Measurements from ENCODE around the gene CLDN10. TPM values are rescaled to one million over a fixed set of nuclear protein-coding genes. Genes with fewer than 3 reads are reported as not detected.

Gene CLDN10
- total RNA-seq, 1 donor from 2014 or later = 3.0 TPM

DNA sequence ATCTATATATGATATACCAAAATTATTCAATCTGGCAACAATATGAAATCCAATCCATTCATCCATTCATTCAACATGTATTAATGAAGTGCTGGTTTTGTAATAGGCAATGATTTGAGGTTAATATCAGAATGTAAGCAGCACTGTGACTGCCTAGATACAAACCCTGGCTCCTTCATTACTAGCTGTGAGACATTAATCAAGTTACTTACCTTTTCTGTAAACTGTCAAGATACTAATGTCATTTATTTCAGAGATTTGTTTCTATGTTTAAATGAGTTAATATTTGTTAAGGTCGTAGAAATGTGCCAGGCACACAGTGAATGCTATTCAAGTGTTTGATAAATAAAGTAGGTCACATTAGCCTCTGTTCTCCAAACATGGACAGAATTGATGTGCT lies 40.9 kb downstream of the CLDN10 start:
- no peak overlapping the region for H3K27ac Mint-ChIP-seq
- DNase-seq (ENCODE audit: low spot score, unreplicated experiment) = no peak
- no peaks in the 10 kb centered on the region for H3K9me3 Mint-ChIP-seq (ENCODE audit: low read depth)
- H3K36me3 Mint-ChIP-seq (ENCODE audit: insufficient read depth) = peaks cover 26% of the 10 kb centered on the region
- H3K4me3 Mint-ChIP-seq (ENCODE audit: low read depth) = no peak overlapping the region
- TF ChIP-seq, protein P1, sequence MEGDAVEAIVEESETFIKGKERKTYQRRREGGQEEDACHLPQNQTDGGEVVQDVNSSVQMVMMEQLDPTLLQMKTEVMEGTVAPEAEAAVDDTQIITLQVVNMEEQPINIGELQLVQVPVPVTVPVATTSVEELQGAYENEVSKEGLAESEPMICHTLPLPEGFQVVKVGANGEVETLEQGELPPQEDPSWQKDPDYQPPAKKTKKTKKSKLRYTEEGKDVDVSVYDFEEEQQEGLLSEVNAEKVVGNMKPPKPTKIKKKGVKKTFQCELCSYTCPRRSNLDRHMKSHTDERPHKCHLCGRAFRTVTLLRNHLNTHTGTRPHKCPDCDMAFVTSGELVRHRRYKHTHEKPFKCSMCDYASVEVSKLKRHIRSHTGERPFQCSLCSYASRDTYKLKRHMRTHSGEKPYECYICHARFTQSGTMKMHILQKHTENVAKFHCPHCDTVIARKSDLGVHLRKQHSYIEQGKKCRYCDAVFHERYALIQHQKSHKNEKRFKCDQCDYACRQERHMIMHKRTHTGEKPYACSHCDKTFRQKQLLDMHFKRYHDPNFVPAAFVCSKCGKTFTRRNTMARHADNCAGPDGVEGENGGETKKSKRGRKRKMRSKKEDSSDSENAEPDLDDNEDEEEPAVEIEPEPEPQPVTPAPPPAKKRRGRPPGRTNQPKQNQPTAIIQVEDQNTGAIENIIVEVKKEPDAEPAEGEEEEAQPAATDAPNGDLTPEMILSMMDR (IDR thresholded peaks at IDR 0.05; ENCODE audit: unreplicated experiment) = no peak
- peaks cover 39% of the 10 kb centered on the region for H3K4me1 Mint-ChIP-seq (ENCODE audit: low read depth)
- H3K27me3 Mint-ChIP-seq = no peaks in the 10 kb centered on the region

DNA sequence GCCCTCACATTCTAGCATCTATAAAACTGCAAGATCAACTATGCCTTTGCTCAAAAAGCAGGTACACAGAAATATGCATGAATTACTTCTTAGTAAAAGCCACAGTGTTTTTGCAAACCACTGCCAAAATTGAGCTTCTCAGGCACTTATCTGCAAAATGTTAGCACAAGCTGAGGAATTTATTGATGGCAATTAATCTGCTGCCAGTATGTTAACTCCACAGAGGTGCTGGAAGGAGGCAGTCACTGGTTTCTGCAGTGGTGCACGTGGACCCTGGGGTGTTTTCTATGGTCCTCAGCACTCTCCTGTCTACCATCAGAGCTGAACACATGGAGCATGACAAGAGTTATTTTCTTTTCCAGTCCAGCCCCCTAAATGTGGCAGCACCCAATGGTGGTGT lies 44.2 kb downstream of the CLDN10 start:
- no peaks in the 10 kb centered on the region for H3K27me3 Mint-ChIP-seq
- peaks cover 9% of the 10 kb centered on the region for H3K36me3 Mint-ChIP-seq (ENCODE audit: insufficient read depth)
- H3K9me3 Mint-ChIP-seq (ENCODE audit: low read depth) = no peaks in the 10 kb centered on the region
- H3K4me3 Mint-ChIP-seq (ENCODE audit: low read depth) = no peak overlapping the region
- H3K27ac Mint-ChIP-seq = peak overlapping the region; percentile 80
- peaks cover 39% of the 10 kb centered on the region for H3K4me1 Mint-ChIP-seq (ENCODE audit: low read depth)
- TF ChIP-seq, protein P1 (IDR thresholded peaks at IDR 0.05; ENCODE audit: unreplicated experiment) = no peak
- DNase-seq (ENCODE audit: low spot score, unreplicated experiment) = no peak

DNA sequence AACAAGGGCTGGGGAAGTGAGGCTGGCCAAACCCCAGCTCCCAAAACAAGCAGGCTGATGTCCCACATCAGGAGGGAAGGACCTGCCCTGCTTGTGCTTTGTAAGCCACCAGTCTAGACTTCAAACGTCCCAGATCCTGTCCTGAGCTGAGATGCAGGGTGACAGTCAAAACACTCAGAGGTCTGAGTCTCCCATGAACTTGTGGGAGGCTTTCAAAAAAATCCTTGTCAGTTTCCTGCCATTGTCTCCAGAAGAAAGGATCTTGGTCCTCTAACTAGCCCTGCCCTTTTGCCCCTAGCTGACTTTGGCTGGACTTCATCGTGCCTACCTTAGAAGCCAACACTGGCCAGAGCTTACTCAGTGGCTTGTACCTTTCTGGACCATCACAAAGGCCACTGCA lies 48.7 kb downstream of the CLDN10 start:
- Mint-ChIP-seq H3K4me3 (ENCODE audit: low read depth) (no peak overlapping the region), H3K27ac (no peak overlapping the region), H3K9me3 (ENCODE audit: low read depth) (no peaks in the 10 kb centered on the region), H3K4me1 (ENCODE audit: low read depth) (peaks cover 16% of the 10 kb centered on the region), H3K36me3 (ENCODE audit: insufficient read depth) (peaks cover 24% of the 10 kb centered on the region), H3K27me3 (no peaks in the 10 kb centered on the region)
- TF ChIP-seq, protein P1 (IDR thresholded peaks at IDR 0.05; ENCODE audit: unreplicated experiment) = no peak
- no peak for DNase-seq (ENCODE audit: low spot score, unreplicated experiment)

DNA sequence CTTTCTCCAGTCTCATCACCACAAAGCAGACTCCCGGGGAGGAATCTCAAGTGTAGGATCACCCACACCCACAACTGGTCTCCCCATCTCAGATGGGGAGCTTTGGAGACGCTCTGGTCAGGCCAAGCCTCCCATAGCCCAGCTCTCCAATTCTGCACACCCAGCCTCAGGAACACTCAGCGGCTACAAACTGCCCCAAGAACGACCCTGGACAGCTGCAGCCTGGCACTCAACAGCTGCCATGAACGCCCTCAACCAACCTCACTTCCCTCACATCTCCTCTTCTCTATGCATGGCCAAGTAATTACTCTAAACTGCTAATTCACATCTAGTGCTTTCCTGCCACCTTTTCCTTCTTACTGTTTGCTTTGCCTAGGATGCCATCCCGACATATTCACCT lies 49.4 kb downstream of the CLDN10 start:
- no peak for DNase-seq (ENCODE audit: low spot score, unreplicated experiment)
- TF ChIP-seq, protein P1 (IDR thresholded peaks at IDR 0.05; ENCODE audit: unreplicated experiment) = no peak
- Mint-ChIP-seq H3K27ac (no peak overlapping the region), H3K36me3 (ENCODE audit: insufficient read depth) (peaks cover 25% of the 10 kb centered on the region), H3K4me3 (ENCODE audit: low read depth) (no peak overlapping the region), H3K4me1 (ENCODE audit: low read depth) (peaks cover 9% of the 10 kb centered on the region), H3K27me3 (no peaks in the 10 kb centered on the region), H3K9me3 (ENCODE audit: low read depth) (no peaks in the 10 kb centered on the region)

DNA sequence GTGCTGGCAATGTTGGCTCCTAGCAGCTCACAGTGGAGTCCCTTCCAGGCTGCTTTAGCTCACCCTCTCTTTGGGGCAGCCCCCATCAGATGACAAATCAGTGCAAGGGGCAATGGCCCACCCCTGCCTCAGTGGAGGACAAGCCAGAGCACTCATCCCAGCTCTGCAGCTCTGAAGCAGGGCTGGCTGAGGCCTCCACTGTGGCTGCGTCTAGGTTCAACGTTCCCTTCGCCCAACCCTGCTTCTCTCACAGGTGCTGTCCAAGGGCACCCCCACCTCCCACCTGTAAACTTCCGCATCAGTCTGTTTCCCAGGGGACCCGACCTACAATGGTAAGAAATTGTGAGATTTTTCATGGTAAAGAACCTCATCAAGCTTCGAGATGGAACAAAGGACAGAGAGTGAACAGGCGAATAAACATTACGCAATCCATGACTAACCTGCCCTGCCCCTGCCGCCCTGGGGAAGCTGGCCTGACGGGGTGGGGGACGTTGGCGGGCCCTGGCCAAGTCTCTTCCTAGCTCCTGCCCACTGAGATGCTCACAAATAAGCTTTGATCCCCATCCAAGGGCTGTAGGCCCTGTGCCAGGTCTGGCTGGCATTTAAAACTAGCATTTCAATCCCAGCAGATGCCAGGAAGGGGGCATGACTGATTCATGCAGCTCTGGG lies 51.5 kb downstream of the CLDN10 start:
- Mint-ChIP-seq H3K9me3 (ENCODE audit: low read depth) (no peaks in the 10 kb centered on the region), H3K27me3 (no peaks in the 10 kb centered on the region), H3K27ac (no peak overlapping the region), H3K36me3 (ENCODE audit: insufficient read depth) (peaks cover 20% of the 10 kb centered on the region), H3K4me3 (ENCODE audit: low read depth) (no peak overlapping the region), H3K4me1 (ENCODE audit: low read depth) (peaks cover 5% of the 10 kb centered on the region)
- TF ChIP-seq, protein P1 (IDR thresholded peaks at IDR 0.05; ENCODE audit: unreplicated experiment) = no peak
- DNase-seq (ENCODE audit: low spot score, unreplicated experiment) = no peak

All from progenitor cell of endocrine pancreas (in vitro differentiated cells).